Endothelial cell (in vitro differentiated cells): ENCODE results near the gene RELN. TPM values are rescaled to one million over a fixed set of nuclear protein-coding genes. Genes with fewer than 3 reads are reported as not detected.

Experiments used
- DNase-seq: peaks from one replicate; pipeline ENCODE4 v3.0.0; 2021; ENCODE audit warnings: low spot score
- H3K27ac Mint-ChIP-seq: one replicate; pipeline ENCODE4 v1.8.0; 2021; ENCODE audit warnings: mixed read lengths, inconsistent platforms; ENCODE audit not compliant: unreplicated experiment
- H3K27me3 Mint-ChIP-seq: one replicate; pipeline ENCODE4 v1.8.0; 2021; ENCODE audit warnings: mild to moderate bottlenecking, moderate library complexity, mixed read lengths, inconsistent platforms; ENCODE audit not compliant: unreplicated experiment
- H3K36me3 Mint-ChIP-seq: one replicate; pipeline ENCODE4 v1.8.0; 2021; ENCODE audit warnings: mild to moderate bottlenecking, low read depth, mixed read lengths, inconsistent platforms; ENCODE audit not compliant: unreplicated experiment
- H3K4me1 Mint-ChIP-seq: one replicate; pipeline ENCODE4 v1.8.0; 2021; ENCODE audit warnings: mild to moderate bottlenecking, mixed read lengths, inconsistent platforms; ENCODE audit not compliant: unreplicated experiment
- H3K4me3 Mint-ChIP-seq: one replicate; pipeline ENCODE4 v1.8.0; 2021; ENCODE audit warnings: mild to moderate bottlenecking, mixed read lengths, inconsistent platforms; ENCODE audit not compliant: unreplicated experiment
- H3K9me3 Mint-ChIP-seq: one replicate; pipeline ENCODE4 v1.8.0; 2021; ENCODE audit warnings: mixed read lengths, inconsistent platforms; ENCODE audit not compliant: unreplicated experiment
- CTCF ChIP-seq: fragments of 200-600 bp; sonication (generic); IDR thresholded peaks from one replicate; pipeline ENCODE4 v1.5.0; 2021; ENCODE audit warnings: antibody characterized with exemption; ENCODE audit not compliant: unreplicated experiment
- total RNA-seq: library from RNA; stranded (reverse); fragmentation: NEBNext Ultra II Directional; extraction: Animal tissue kit (Norgen Biotek cat#: 25700); gene quantifications from one replicate; pipeline ENCODE4 v1.2.1, GENCODE V29; 2021; ENCODE audit not compliant: unreplicated experiment

RELN gene
- total RNA-seq, 1 donor from 2014 or later: 2.3 TPM

- no peak overlapping the region for H3K4me3 Mint-ChIP-seq
- H3K4me1 Mint-ChIP-seq: no peaks in the 10 kb centered on the region
- no peaks in the 10 kb centered on the region for H3K27me3 Mint-ChIP-seq
- no peak overlapping the region for H3K27ac Mint-ChIP-seq
- TF ChIP-seq CTCF: no peak
- DNase-seq: no peak
- H3K9me3 Mint-ChIP-seq: no peaks in the 10 kb centered on the region
- no peaks in the 10 kb centered on the region for H3K36me3 Mint-ChIP-seq
Measured at GRCh38 chr7:103689255-103689654, 300.2 kb downstream of the RELN start.

- Mint-ChIP-seq H3K4me3 (no peak overlapping the region), H3K27me3 (no peaks in the 10 kb centered on the region), H3K36me3 (no peaks in the 10 kb centered on the region), H3K9me3 (no peaks in the 10 kb centered on the region), H3K4me1 (no peaks in the 10 kb centered on the region), H3K27ac (no peak overlapping the region)
- TF ChIP-seq CTCF: no peak
- no peak for DNase-seq
Measured at GRCh38 chr7:103687951-103688350, 301.5 kb downstream of the RELN start.

- Mint-ChIP-seq H3K27me3 (no peaks in the 10 kb centered on the region), H3K27ac (no peak overlapping the region), H3K4me1 (no peaks in the 10 kb centered on the region), H3K9me3 (no peaks in the 10 kb centered on the region), H3K4me3 (no peak overlapping the region), H3K36me3 (no peaks in the 10 kb centered on the region)
- no peak for DNase-seq
- TF ChIP-seq CTCF: no peak
Measured at GRCh38 chr7:103687272-103687671, 302.2 kb downstream of the RELN start.

- no peak overlapping the region for H3K4me3 Mint-ChIP-seq
- no peaks in the 10 kb centered on the region for H3K36me3 Mint-ChIP-seq
- H3K9me3 Mint-ChIP-seq: no peaks in the 10 kb centered on the region
- no peaks in the 10 kb centered on the region for H3K27me3 Mint-ChIP-seq
- no peaks in the 10 kb centered on the region for H3K4me1 Mint-ChIP-seq
- no peak for TF ChIP-seq CTCF
- H3K27ac Mint-ChIP-seq: no peak overlapping the region
- DNase-seq: no peak
Measured at GRCh38 chr7:103686763-103687162, 302.7 kb downstream of the RELN start.

GRCh38 chr7:103686064-103686463 is 303.4 kb downstream of the RELN start:
- Mint-ChIP-seq H3K36me3 (no peaks in the 10 kb centered on the region), H3K4me1 (no peaks in the 10 kb centered on the region)

More at GRCh38 chr7:103686064-103686463, 303.4 kb downstream of the RELN start:
- no peak overlapping the region for H3K4me3 Mint-ChIP-seq
- TF ChIP-seq CTCF: no peak
- no peak for DNase-seq
- no peaks in the 10 kb centered on the region for H3K9me3 Mint-ChIP-seq
- no peaks in the 10 kb centered on the region for H3K27me3 Mint-ChIP-seq
- H3K27ac Mint-ChIP-seq: no peak overlapping the region
